GM12878 (cell line): ENCODE data around the gene YEATS2. TPM values are rescaled to one million over a fixed set of nuclear protein-coding genes. Genes with fewer than 3 reads are reported as not detected.

Source experiments
- ATAC-seq: fragments of 200-7000 bp; cut with Tn5 transposase; 3 replicates; pipeline ENCODE4 v1.9.1; 2020; ENCODE audit warnings: mild to moderate bottlenecking, moderate library complexity
- BruUV-seq: library from RNA; stranded (reverse); fragments of 400-500 nt; replicated peaks from 2 replicates; lab custom pipeline; 2021; lab: Mats Ljungman, UMichigan
- CTCF ChIA-PET: fragments of 300-600 bp; sonication (Branson Sonifier 250); formaldehyde crosslinking; extraction: SDS; loops from one replicate; lab custom pipeline; 2021; ENCODE audit warnings: inconsistent platforms; lab: Yijun Ruan, JAX
- POLR2A ChIA-PET: fragments of 350-600 bp; formaldehyde crosslinking; extraction: SDS; loops from one replicate; lab custom pipeline; 2021; ENCODE audit warnings: inconsistent platforms; lab: Charles Lee
- RAD21 ChIA-PET: fragments of 300-600 bp; sonication (Branson Sonifier 250); formaldehyde crosslinking; loops from one replicate; lab custom pipeline; 2023; ENCODE audit warnings: antibody characterized with exemption; ENCODE audit not compliant: unreplicated experiment; lab: Charles Lee
- SMC1A ChIA-PET: fragments of 300-600 bp; sonication (Branson Sonifier 250); formaldehyde crosslinking; loops from one replicate; lab custom pipeline; 2023; ENCODE audit not compliant: unreplicated experiment, uncharacterized antibody; lab: Charles Lee
- DNase-seq: peaks from one replicate; pipeline ENCODE4 v3.0.0-alpha.2; 2011; ENCODE audit warnings: low read depth, low spot score
- FAIRE-seq: peaks from 3 replicates; lab custom pipeline; 2011; peaks lifted over from hg19 to GRCh38; lab: Jason Lieb, UNC
- H2AFZ ChIP-seq: 2 replicates; pipeline ENCODE4 v1.6.0; 2011; ENCODE audit warnings: low read depth, low read length, control low read depth; ENCODE audit not compliant: control insufficient read depth
- H3K27ac ChIP-seq: 2 replicates; pipeline ENCODE4 v1.5.1; 2011; ENCODE audit warnings: control low read depth; ENCODE audit not compliant: control insufficient read depth, insufficient read depth
- H3K27me3 ChIP-seq, 2 experiments: replicated peaks in 1 of 2; 2 replicates each; pipeline versions ENCODE4 v1.6.0 to v1.6.1; 2011; ENCODE audit warnings: low read length in 1 of 2; ENCODE audit not compliant: control insufficient read depth in 2 of 2, insufficient read depth in 2 of 2
- H3K36me3 ChIP-seq, 2 experiments: 2 replicates each; pipeline ENCODE4 v1.5.1; 2011; ENCODE audit warnings: low read length in 1 of 2; ENCODE audit not compliant: control insufficient read depth in 2 of 2, insufficient read depth in 2 of 2
- H3K4me1 ChIP-seq: 2 replicates; pipeline ENCODE4 v1.6.1; 2011; ENCODE audit warnings: mild to moderate bottlenecking, low read length, moderate library complexity, mixed read lengths; ENCODE audit not compliant: control insufficient read depth, insufficient read depth
- H3K4me2 ChIP-seq: 2 replicates; pipeline ENCODE4 v1.6.0; 2011; ENCODE audit warnings: control low read depth; ENCODE audit not compliant: control insufficient read depth, insufficient read depth
- H3K4me3 ChIP-seq: fragments of 200-600 bp; sonication (generic); 2 replicates; pipeline ENCODE4 v1.5.1; 2016
- H3K79me2 ChIP-seq: 2 replicates; pipeline ENCODE4 v1.6.0; 2011; ENCODE audit warnings: low read length; ENCODE audit not compliant: control insufficient read depth, insufficient read depth
- H3K9ac ChIP-seq: 2 replicates; pipeline ENCODE4 v1.8.0; 2011; ENCODE audit warnings: low read length, control low read depth, mixed read lengths; ENCODE audit not compliant: control insufficient read depth, insufficient read depth
- H3K9me3 ChIP-seq: replicated peaks from 3 replicates; pipeline ENCODE4 v1.5.1; 2011; ENCODE audit warnings: mild to moderate bottlenecking, low read length; ENCODE audit not compliant: control insufficient read depth, insufficient read depth
- H4K20me1 ChIP-seq: 2 replicates; pipeline ENCODE4 v1.6.0; 2011; ENCODE audit not compliant: control insufficient read depth, insufficient read depth
- CBX5 ChIP-seq: sonication (generic); IDR thresholded peaks from 2 replicates; pipeline ENCODE4 v1.6.1; 2016; ENCODE audit warnings: low read depth, moderate library complexity, mild to moderate bottlenecking, inconsistent platforms
- CHD1 ChIP-seq: IDR thresholded peaks from 2 replicates; pipeline ENCODE4 v1.6.1; 2012; ENCODE audit warnings: low read depth, low read length, improper control_type of control experiment
- CHD2 ChIP-seq: IDR thresholded peaks from 2 replicates; pipeline ENCODE4 v1.6.1; 2011; ENCODE audit warnings: low read depth, low read length, improper control_type of control experiment, borderline replicate concordance
- CTCF ChIP-seq, 3 experiments: IDR thresholded peaks in 2 of 3; conservative IDR thresholded peaks in 1 of 3; 2 replicates each; pipeline ENCODE4 v1.5.1; 2011; ENCODE audit warnings: low read depth in 3 of 3, low read length in 3 of 3, mild to moderate bottlenecking in 3 of 3, control low read depth in 2 of 3, moderate library complexity in 2 of 3, inconsistent platforms in 1 of 3, mixed read lengths in 1 of 3; ENCODE audit not compliant: control insufficient read depth in 2 of 3, insufficient read depth in 1 of 3; ENCODE audit errors: extremely low read depth in 1 of 3
- FOS ChIP-seq: IDR thresholded peaks from 3 replicates; pipeline ENCODE4 v1.6.1; 2011; ENCODE audit warnings: borderline replicate concordance; ENCODE audit not compliant: insufficient read length; ENCODE audit errors: extremely low read depth
- HCFC1 ChIP-seq: fragments of 150-350 bp; IDR thresholded peaks from 2 replicates; pipeline ENCODE4 v1.6.1; 2014; ENCODE audit warnings: low read length
- HDGF ChIP-seq: fragments of 450-650 bp; IDR thresholded peaks from 2 replicates; pipeline ENCODE4 v1.6.1; 2016; ENCODE audit warnings: antibody characterized with exemption
- MTA2 ChIP-seq: fragments of 450-650 bp; IDR thresholded peaks from 2 replicates; pipeline ENCODE4 v1.6.1; 2016; ENCODE audit warnings: low read depth, mild to moderate bottlenecking, moderate library complexity
- NFYB ChIP-seq: IDR thresholded peaks from 2 replicates; pipeline ENCODE4 v1.6.1; 2011; ENCODE audit warnings: low read depth, mild to moderate bottlenecking, low read length, improper control_type of control experiment, moderate library complexity; ENCODE audit not compliant: insufficient read depth
- RBBP5 ChIP-seq: fragments of 200-600 bp; sonication (generic); conservative IDR thresholded peaks from 2 replicates; pipeline ENCODE4 v1.6.1; 2016
- REST ChIP-seq: IDR thresholded peaks from 2 replicates; pipeline ENCODE4 v1.6.1; 2012; ENCODE audit warnings: mild to moderate bottlenecking, low read depth, low read length
- SUPT20H ChIP-seq: IDR thresholded peaks from 2 replicates; pipeline ENCODE4 v1.6.1; 2011; ENCODE audit warnings: low read depth, mild to moderate bottlenecking, low read length, moderate library complexity, borderline replicate concordance; ENCODE audit not compliant: control insufficient read depth
- TBL1XR1 ChIP-seq: IDR thresholded peaks from 2 replicates; pipeline ENCODE4 v1.6.1; 2012; ENCODE audit warnings: low read depth, low read length, improper control_type of control experiment
- TCF7 ChIP-seq: IDR thresholded peaks from 2 replicates; pipeline ENCODE4 v1.6.1; 2014; ENCODE audit warnings: antibody characterized with exemption, borderline replicate concordance
- WGBS: methylation state at CpG from one replicate; pipeline ENCODE4 v1.1.6; 2016; ENCODE audit warnings: low lambda C conversion rate; ENCODE audit not compliant: insufficient replicate concordance, insufficient coverage; ENCODE audit errors: missing lambda C conversion rate; 5-methylcytosine and 5-hydroxymethylcytosine counted together
- in situ Hi-C: fragments of 300-500 bp; cut with MboI; formaldehyde crosslinking; loops from 9 replicates; pipeline ENCODE4 v1.14.3; 2018; ENCODE audit warnings: mixed read lengths
- intact Hi-C: fragments of 100-400 bp; cut with micrococcal nuclease; formaldehyde crosslinking; loops from one replicate; pipeline ENCODE4 v1.14.2; 2022; ENCODE audit not compliant: unreplicated experiment
- polyA plus RNA-seq, 11 experiments: library from polyadenylated mRNA; depleted of rRNA in 4 of 11; unstranded in 6 of 11; stranded (reverse) in 5 of 11; fragments of >200 nt; fragmentation: Nextera tagmentation in 4 of 11; fragmentation: Illumina TruSeq in 1 of 11; extraction: Ambion mirVana in 4 of 11; extraction: Trizol in 1 of 11; gene quantifications; 1 replicate in 1 of 11; 2 replicates in 10 of 11; pipeline versions ENCODE4 v1.2.1 to v1.2.3, GENCODE V29; 2011 to 2016; ENCODE audit warnings: inconsistent platforms in 2 of 11, missing spikeins in 2 of 11, low read depth in 1 of 11
- total RNA-seq, 4 experiments: library from RNA; depleted of rRNA in 3 of 4; stranded (reverse); fragments of >200 nt in 3 of 4; fragmentation: Illumina TruSeq in 1 of 4; extraction: Trizol in 1 of 4; gene quantifications; 2 replicates each; pipeline versions ENCODE4 v1.2.1 to v1.2.3, GENCODE V29; 2013 to 2021
- TF ChIP-seq, protein P1 (sequence below): fragments of 450-650 bp; IDR thresholded peaks from 2 replicates; pipeline ENCODE4 v1.6.1; 2017; ENCODE audit warnings: mild to moderate bottlenecking, low read depth, inconsistent platforms; ENCODE audit not compliant: poor library complexity, severe bottlenecking

The YEATS2 gene
- total and polyA plus RNA-seq, 10 of the 15 experiments (the other 5 are each of a cell fraction or from before 2014, with no cell fraction given): 1.9 to 65.3 (median 25.8) TPM

DNA sequence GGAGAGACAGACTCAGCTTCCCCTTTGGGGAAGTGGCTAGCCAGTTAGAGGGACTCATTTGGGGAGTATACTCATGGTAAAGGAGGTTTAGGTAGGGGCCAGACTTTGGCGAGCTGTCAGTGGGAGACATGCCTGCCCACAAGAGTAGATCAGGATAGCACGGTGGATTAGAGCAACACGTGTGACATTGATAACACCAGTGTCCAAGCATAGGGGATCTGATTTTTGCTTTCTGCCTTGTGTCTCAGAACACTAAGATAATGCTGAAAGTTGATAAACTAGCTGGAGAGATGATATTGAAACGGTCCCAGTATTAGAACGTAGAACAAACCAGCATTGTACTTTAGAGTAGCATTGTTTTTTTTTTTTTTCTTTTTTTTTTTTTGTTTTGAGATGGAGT is 101.9 kb downstream of the YEATS2 start (continued):
- TF ChIP-seq REST (no peak), TCF7 (no peak), CTCF (IDR thresholded peaks at IDR 0.05 in 2 of 3, conservative IDR thresholded peaks at IDR 0.05 in 1 of 3; ENCODE audit: control insufficient read depth in 2 of 3, extremely low read depth in 1 of 3, insufficient read depth in 1 of 3, low read depth in 3 of 3, low read length in 3 of 3) (no peak), MTA2 (no peak), TBL1XR1 (no peak)

DNA sequence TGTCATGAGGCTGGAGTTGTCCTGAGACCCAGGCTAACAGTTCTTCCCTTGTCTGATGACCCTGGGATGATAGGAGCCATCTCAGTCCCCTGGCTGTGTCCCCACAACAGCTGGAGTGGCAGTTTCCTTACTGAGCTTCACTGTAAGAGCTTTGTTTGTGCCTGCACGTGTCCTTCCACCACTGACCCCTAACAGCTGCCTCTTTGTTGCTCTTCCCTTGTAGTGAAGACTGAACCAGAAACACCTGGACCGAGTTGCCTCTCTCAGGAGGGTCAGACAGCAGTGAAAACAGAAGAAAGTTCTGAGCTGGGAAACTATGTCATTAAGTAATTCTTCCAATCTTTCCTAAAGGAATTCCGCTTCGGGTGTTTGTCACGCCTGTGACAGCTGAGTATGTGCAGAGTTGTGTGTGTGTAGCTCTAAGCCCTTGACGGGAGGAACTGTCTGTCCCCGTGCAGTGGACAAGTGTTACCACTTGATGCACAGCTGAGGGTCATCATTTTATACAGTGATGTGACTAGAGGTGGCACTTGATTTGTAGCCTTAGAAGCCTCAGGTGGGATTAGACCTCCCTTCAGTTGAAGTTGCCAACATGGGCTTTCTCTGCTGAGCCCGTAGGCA is 102.8 kb downstream of the YEATS2 start:
- in situ Hi-C loops (no loop called here), intact Hi-C loops (no loop called here)
- H3K4me3 ChIP-seq: no peak overlapping the region
- no peaks in the 10 kb centered on the region for H4K20me1 ChIP-seq
- H3K27ac ChIP-seq: no peak overlapping the region
- SMC1A ChIA-PET: interaction anchor here (3.2 kb wide), 1 partner anchor 11 kb away, joined by 8 read pairs; no protein-coding TSS in a partner anchor
- no TSS peak for BruUV-seq
- no peak overlapping the region for H3K4me2 ChIP-seq
- H3K9me3 ChIP-seq: no peaks in the 10 kb centered on the region
- no peak overlapping the region for H2AFZ ChIP-seq
- H3K79me2 ChIP-seq: no peaks in the 10 kb centered on the region
- ATAC-seq: no peak
- H3K9ac ChIP-seq: no peak overlapping the region
- RAD21 ChIA-PET: no interaction called here
- H3K36me3 ChIP-seq: peaks cover 18 to 32% of the 10 kb centered on the region in 2 experiments
- CTCF ChIA-PET: no interaction called here
- no peak for FAIRE-seq
- no peak for DNase-seq
- H3K4me1 ChIP-seq: no peaks in the 10 kb centered on the region
- H3K27me3 ChIP-seq: no peaks in the 10 kb centered on the region
- WGBS: 98% methylated on average over 8 of the region's 8 CpGs
- POLR2A ChIA-PET: interaction anchor here (0.5 kb wide), 1 partner anchor 13 kb away, joined by 5 read pairs; no protein-coding TSS in a partner anchor
- no peak for TF ChIP-seq CHD1
- no peak for TF ChIP-seq RBBP5
- TF ChIP-seq CBX5: no peak
- TF ChIP-seq NFYB: no peak
- TF ChIP-seq SUPT20H: no peak
- no peak for TF ChIP-seq HDGF
- TF ChIP-seq HCFC1: no peak
- TF ChIP-seq, protein P1, sequence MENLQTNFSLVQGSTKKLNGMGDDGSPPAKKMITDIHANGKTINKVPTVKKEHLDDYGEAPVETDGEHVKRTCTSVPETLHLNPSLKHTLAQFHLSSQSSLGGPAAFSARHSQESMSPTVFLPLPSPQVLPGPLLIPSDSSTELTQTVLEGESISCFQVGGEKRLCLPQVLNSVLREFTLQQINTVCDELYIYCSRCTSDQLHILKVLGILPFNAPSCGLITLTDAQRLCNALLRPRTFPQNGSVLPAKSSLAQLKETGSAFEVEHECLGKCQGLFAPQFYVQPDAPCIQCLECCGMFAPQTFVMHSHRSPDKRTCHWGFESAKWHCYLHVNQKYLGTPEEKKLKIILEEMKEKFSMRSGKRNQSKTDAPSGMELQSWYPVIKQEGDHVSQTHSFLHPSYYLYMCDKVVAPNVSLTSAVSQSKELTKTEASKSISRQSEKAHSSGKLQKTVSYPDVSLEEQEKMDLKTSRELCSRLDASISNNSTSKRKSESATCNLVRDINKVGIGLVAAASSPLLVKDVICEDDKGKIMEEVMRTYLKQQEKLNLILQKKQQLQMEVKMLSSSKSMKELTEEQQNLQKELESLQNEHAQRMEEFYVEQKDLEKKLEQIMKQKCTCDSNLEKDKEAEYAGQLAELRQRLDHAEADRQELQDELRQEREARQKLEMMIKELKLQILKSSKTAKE: no peak
- TF ChIP-seq FOS: no peak
- TF ChIP-seq CHD2: no peak
